Heart right ventricle (tissue), 16 donors: ENCODE results near the gene RBBP5. TPM values are rescaled to one million over a fixed set of nuclear protein-coding genes. Genes with fewer than 3 reads are reported as not detected.

Experiments used
- ATAC-seq, 8 donors: fragments of 200-7000 bp; cut with Tn5 transposase; one replicate each; pipeline ENCODE4 v1.9.1; 2020; ENCODE audit warnings: mild to moderate bottlenecking in 8 of 8, moderate library complexity in 8 of 8, moderate number of reproducible peaks in 1 of 8
- DNase-seq, 2 donors: peaks; one replicate each; pipeline ENCODE4 v3.0.0-alpha.2; 2020
- H3K27ac ChIP-seq, 10 donors: fragments of 200-600 bp; sonication (generic) in 2 of 10; one replicate each; pipeline versions ENCODE4 v1.5.0 to v1.8.0; 2020 to 2022; ENCODE audit warnings: mild to moderate bottlenecking in 3 of 10
- H3K27me3 ChIP-seq, 7 donors: fragments of 200-600 bp; one replicate each; pipeline ENCODE4 v1.8.0; 2021 to 2022; ENCODE audit warnings: mild to moderate bottlenecking in 2 of 7
- H3K36me3 ChIP-seq, 9 donors: fragments of 200-600 bp; sonication (generic) in 1 of 9; one replicate each; pipeline versions ENCODE4 v1.5.0 to v1.8.0; 2020 to 2022; ENCODE audit warnings: mild to moderate bottlenecking in 2 of 9
- H3K4me1 ChIP-seq, 9 donors: fragments of 200-600 bp; sonication (generic) in 1 of 9; one replicate each; pipeline versions ENCODE4 v1.5.0 to v1.8.0; 2020 to 2022; ENCODE audit warnings: mild to moderate bottlenecking in 4 of 9
- H3K4me3 ChIP-seq, 10 donors: fragments of 200-600 bp; sonication (generic) in 2 of 10; one replicate each; pipeline versions ENCODE4 v1.5.0 to v1.8.0; 2020 to 2022; ENCODE audit warnings: mild to moderate bottlenecking in 7 of 10, moderate library complexity in 2 of 10
- H3K9me3 ChIP-seq, 11 donors: fragments of 200-600 bp in 10 of 11; sonication (generic) in 2 of 11; one replicate each; pipeline versions ENCODE4 v1.5.0 to v1.8.0; 2013 to 2022; ENCODE audit warnings: mild to moderate bottlenecking in 2 of 11, control low read depth in 1 of 11, moderate library complexity in 1 of 11
- CTCF ChIP-seq, 9 donors: fragments of 200-600 bp; sonication (generic) in 2 of 9; IDR thresholded peaks; one replicate each; pipeline versions ENCODE4 v1.5.0 to v1.8.0; 2021 to 2022; ENCODE audit warnings: antibody characterized with exemption in 9 of 9, mild to moderate bottlenecking in 5 of 9, moderate library complexity in 1 of 9
- WGBS, 2 donors: extraction: QIAGEN DNeasy Blood & Tissue Kit; methylation state at CpG; one replicate each; pipeline ENCODE4 v1.1.7; 2013; ENCODE audit warnings: inconsistent platforms in 1 of 2; 5-methylcytosine and 5-hydroxymethylcytosine counted together
- intact Hi-C, 10 donors: fragments of 100-400 bp; cut with DNase I; formaldehyde crosslinking; loops; one replicate each; pipeline versions ENCODE4 v1.11.1 to v1.14.2; 2022
- polyA plus RNA-seq, 2 donors: library from polyadenylated mRNA; stranded (reverse); fragments of 200-250 nt; gene quantifications; one replicate each; pipeline ENCODE4 v1.2.3, GENCODE V29; 2013
- total RNA-seq, 10 donors: library from RNA; stranded (reverse); fragmentation: NEBNext Ultra II Directional in 3 of 10; extraction: Animal tissue kit (Norgen Biotek cat#: 25700) in 3 of 10; gene quantifications; one replicate each; pipeline versions ENCODE4 v1.2.1 to v1.2.4, GENCODE V29; 2021 to 2023
- donor health status: Arrhythmogenic right ventricular cardiomyopathy.
- donor health status: ischemic (EF 13 %, LVEDD 7.1; RV severe dilation, severe dysfunction).
- donor health status: healthy with polysubstance abuse.
- donor health status: DM: no; HTN: yes; CAD: no.
- donor health status: DM: no; HTN: no; CAD: no.
- donor health status: ischemic (EF 25% LVEDD 6.9; RV normal size, moderate dysfunction).
- donor health status: ischemic (EF 25% LVEDD 5.7; RV mildly dilated, moderate dysfunction).
- donor health status: healthy.
- donor health status: DM: yes; HTN: yes; CAD: no.
- donor health status: Ischemic cardiomyopathy.
- donor health status: ischemic (EF 35%, LVEDD 5.7; RV mildly dilated, moderate dysfunction).
- donor health status: nonischemic (EF 11% LVEDD 7.7; RV severe dilation, severe dysfunction).
- donor health status: DM: yes; HTN: yes; CAD: no.
- donor health status: PGD.
- donor health status: ischemic (EF 29% LVEDD 5.4; RV normal size, mild dysfunction).
- donor health status: nonischemic (EF 23%, LVEDD 6.1; RV moderate dilation, normal function).

The RBBP5 gene
- total and polyA plus RNA-seq, 12 donors: 3.4 to 12.4 (median 9.0) TPM

GRCh38 chr1:205053296-205053695 lies 68.5 kb downstream of the RBBP5 start:
- H3K36me3 ChIP-seq: no peaks in the 10 kb centered on the region
- no peak for DNase-seq
- H3K4me1 ChIP-seq: no peaks in the 10 kb centered on the region
- WGBS, 2 donors: 90 to 91% methylated on average over 5 of the region's 5 CpGs
- no peak for TF ChIP-seq CTCF (IDR thresholded peaks at IDR 0.05)
- H3K27ac ChIP-seq: no peak overlapping the region
- no peak for ATAC-seq
- no peaks in the 10 kb centered on the region for H3K9me3 ChIP-seq
- H3K4me3 ChIP-seq: no peak overlapping the region
- intact Hi-C loops: loop anchor here in 1 of 10 donors (10.0 kb wide), 1 partner anchor 248 kb away; no protein-coding TSS in a partner anchor
- H3K27me3 ChIP-seq: peaks cover 0 to 31% (median 14%) of the 10 kb centered on the region in 7 donors

- DNase-seq (no peak), ATAC-seq (no peak)
- no peaks in the 10 kb centered on the region for H3K36me3 ChIP-seq
Measured at GRCh38 chr1:205052690-205053089, 69.1 kb downstream of the RBBP5 start.

GRCh38 chr1:205049479-205049878 lies 72.3 kb downstream of the RBBP5 start:
- intact Hi-C loops: no loop called here
- DNase-seq: no peak
- WGBS, 2 donors: 59 to 67% methylated on average over 6 of the region's 6 CpGs
- Histone ChIP-seq H3K36me3 (no peaks in the 10 kb centered on the region), H3K27ac (no peak overlapping the region), H3K9me3 (no peaks in the 10 kb centered on the region), H3K4me1 (no peaks in the 10 kb centered on the region), H3K4me3 (no peak overlapping the region), H3K27me3 (peaks cover 0 to 66% (median 45%) of the 10 kb centered on the region in 7 donors)
- no peak for TF ChIP-seq CTCF (IDR thresholded peaks at IDR 0.05)
- ATAC-seq: peak in 4 of 8 donors; percentile 48 to 71 (median 63)

More at GRCh38 chr1:205052690-205053089, 69.1 kb downstream of the RBBP5 start:
- Histone ChIP-seq H3K27ac (no peak overlapping the region), H3K4me3 (no peak overlapping the region), H3K4me1 (no peaks in the 10 kb centered on the region), H3K9me3 (no peaks in the 10 kb centered on the region), H3K27me3 (peaks cover 0 to 37% (median 14%) of the 10 kb centered on the region in 7 donors)
- 78 to 84% methylated on average over 11 of the region's 11 CpGs for WGBS, 2 donors
- no peak for TF ChIP-seq CTCF (IDR thresholded peaks at IDR 0.05)
- intact Hi-C loops: loop anchor here in 1 of 10 donors (10.0 kb wide), 1 partner anchor 248 kb away; no protein-coding TSS in a partner anchor

- Histone ChIP-seq H3K36me3 (no peaks in the 10 kb centered on the region), H3K4me1 (peaks cover 0 to 2% (median 0%) of the 10 kb centered on the region in 9 donors), H3K27ac (no peak overlapping the region), H3K9me3 (no peaks in the 10 kb centered on the region), H3K27me3 (peaks cover 6 to 68% (median 54%) of the 10 kb centered on the region in 7 donors), H3K4me3 (no peak overlapping the region)
- no peak for TF ChIP-seq CTCF (IDR thresholded peaks at IDR 0.05)
- intact Hi-C loops: no loop called here
- ATAC-seq (no peak), DNase-seq (no peak)
- 88 to 89% methylated on average over 9 of the region's 9 CpGs for WGBS, 2 donors
Measured at GRCh38 chr1:205048382-205048781, 73.4 kb downstream of the RBBP5 start.
